Calu3 (cell line): ENCODE results near the gene GTPBP10. TPM values are rescaled to one million over a fixed set of nuclear protein-coding genes. Genes with fewer than 3 reads are reported as not detected.

Experiments
- BruUV-seq: library from RNA; stranded (reverse); fragments of 400-500 nt; replicated peaks from 2 replicates; lab custom pipeline; 2021; lab: Mats Ljungman, UMichigan
- CTCF ChIA-PET: fragments of 300-600 bp; sonication (Branson Sonifier 250); formaldehyde crosslinking; loops from one replicate; lab custom pipeline; 2022; ENCODE audit warnings: antibody characterized with exemption; lab: Charles Lee
- DNase-seq: peaks from one replicate; pipeline ENCODE4 v3.0.0; 2022
- H3K27ac Mint-ChIP-seq: one replicate; pipeline ENCODE4 v1.8.0; 2022; ENCODE audit warnings: mixed read lengths; ENCODE audit not compliant: unreplicated experiment
- H3K27me3 Mint-ChIP-seq: one replicate; pipeline ENCODE4 v1.8.0; 2022; ENCODE audit warnings: mixed read lengths; ENCODE audit not compliant: unreplicated experiment
- H3K36me3 Mint-ChIP-seq: one replicate; pipeline ENCODE4 v1.8.0; 2022; ENCODE audit warnings: mild to moderate bottlenecking, moderate library complexity, mixed read lengths; ENCODE audit not compliant: insufficient read depth, unreplicated experiment
- H3K4me1 Mint-ChIP-seq: one replicate; pipeline ENCODE4 v1.8.0; 2022; ENCODE audit warnings: mild to moderate bottlenecking, low read depth, mixed read lengths; ENCODE audit not compliant: unreplicated experiment
- H3K4me3 Mint-ChIP-seq: one replicate; pipeline ENCODE4 v1.8.0; 2022; ENCODE audit warnings: mild to moderate bottlenecking, low read depth, moderate library complexity, mixed read lengths; ENCODE audit not compliant: unreplicated experiment
- H3K9me3 Mint-ChIP-seq: one replicate; pipeline ENCODE4 v1.8.0; 2022; ENCODE audit warnings: low read depth, mixed read lengths; ENCODE audit not compliant: unreplicated experiment
- CTCF ChIP-seq: fragments of 200-600 bp; IDR thresholded peaks from one replicate; pipeline ENCODE4 v1.8.0; 2022; ENCODE audit warnings: antibody characterized with exemption; ENCODE audit not compliant: unreplicated experiment
- intact Hi-C: fragments of 100-400 bp; cut with micrococcal nuclease; formaldehyde crosslinking; loops from one replicate; pipeline ENCODE4 v1.10.0; 2022; ENCODE audit not compliant: unreplicated experiment
- total RNA-seq: library from RNA; stranded (reverse); gene quantifications from 2 replicates; pipeline ENCODE4 v1.2.3, GENCODE V29; 2022

GTPBP10 gene
- total RNA-seq, 1 experiment from 2014 or later, result 22.5 TPM

- Mint-ChIP-seq H3K4me1 (no peaks in the 10 kb centered on the region), H3K4me3 (peak overlapping the region; percentile 9), H3K27me3 (no peaks in the 10 kb centered on the region), H3K9me3 (peaks cover 2% of the 10 kb centered on the region), H3K27ac (no peak overlapping the region), H3K36me3 (peaks cover 21% of the 10 kb centered on the region)
- DNase-seq, result no peak
- intact Hi-C loops, result no loop called here
- no TSS peak for BruUV-seq
- TF ChIP-seq CTCF, result no peak
- CTCF ChIA-PET, result interaction anchor here (0.9 to 1.2 kb wide), 2 partner anchors 20 to 170 kb away, joined by 3 read pairs; partner anchors contain the start of gene CLDN12
These were observed 36.9 kb downstream of the GTPBP10 start for GRCh38 chr7:90383422-90383821.

DNA sequence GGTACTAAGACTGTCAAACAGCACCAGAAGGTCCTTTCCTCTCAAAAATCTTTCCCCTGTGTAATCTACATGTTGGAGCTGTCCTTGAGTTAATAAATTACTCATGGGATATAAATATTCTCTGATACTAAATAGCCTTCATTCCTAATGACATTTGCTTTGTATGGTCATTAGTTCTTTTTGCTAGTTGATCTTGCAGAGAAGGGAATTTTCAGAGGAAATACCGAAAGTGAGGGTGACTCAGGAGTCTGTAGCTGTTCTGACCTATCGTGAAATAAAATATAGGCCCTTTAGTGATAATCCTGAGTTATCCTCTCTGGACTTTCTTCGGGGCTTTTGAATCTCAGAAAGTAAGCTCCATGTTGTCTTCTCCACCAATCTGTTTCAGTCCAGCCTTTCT is 37.3 kb downstream of the GTPBP10 start:
- no peak for DNase-seq
- intact Hi-C loops, result no loop called here
- Mint-ChIP-seq H3K9me3 (peaks cover 2% of the 10 kb centered on the region), H3K4me3 (peak overlapping the region; percentile 9), H3K4me1 (no peaks in the 10 kb centered on the region), H3K27ac (peak overlapping the region; percentile 56), H3K27me3 (no peaks in the 10 kb centered on the region), H3K36me3 (peaks cover 21% of the 10 kb centered on the region)
- no peak for TF ChIP-seq CTCF
- CTCF ChIA-PET, result interaction anchor here (0.9 to 1.2 kb wide), 2 partner anchors 20 to 171 kb away, joined by 3 read pairs; partner anchors contain the start of gene CLDN12
- no TSS peak for BruUV-seq

DNA sequence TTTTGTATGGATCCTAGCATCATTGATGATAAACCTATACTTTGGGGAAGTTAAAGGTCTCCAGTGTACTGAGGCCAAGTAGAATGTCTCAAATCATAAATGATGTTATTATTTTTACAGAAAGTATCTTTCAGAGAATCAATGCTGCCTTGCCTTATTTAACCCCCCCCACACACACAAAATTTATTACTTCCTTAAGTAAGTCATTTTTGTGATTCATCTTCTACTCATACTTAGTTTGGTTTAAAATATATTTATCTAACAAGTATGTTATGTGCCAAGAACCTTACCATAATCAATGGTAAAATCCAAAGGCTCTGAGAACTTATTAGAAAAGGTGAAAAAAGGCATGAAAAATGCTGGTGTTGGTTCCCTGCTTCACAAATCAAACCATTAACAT is 37.9 kb downstream of the GTPBP10 start:
- CTCF ChIA-PET, result interaction anchor here (1.2 kb wide), 1 partner anchor 19 kb away, joined by 3 read pairs; the partner anchor contains the start of gene CLDN12
- H3K4me3 Mint-ChIP-seq, result no peak overlapping the region
- H3K36me3 Mint-ChIP-seq, result peaks cover 18% of the 10 kb centered on the region
- TF ChIP-seq CTCF, result no peak
- intact Hi-C loops, result no loop called here
- BruUV-seq, result no TSS peak
- H3K27me3 Mint-ChIP-seq, result no peaks in the 10 kb centered on the region
- no peaks in the 10 kb centered on the region for H3K4me1 Mint-ChIP-seq
- no peaks in the 10 kb centered on the region for H3K9me3 Mint-ChIP-seq
- H3K27ac Mint-ChIP-seq, result peak overlapping the region; percentile 56
- DNase-seq, result no peak

GRCh38 chr7:90387470-90388240 is 41.1 kb downstream of the GTPBP10 start:
- Mint-ChIP-seq H3K27me3 (no peaks in the 10 kb centered on the region), H3K27ac (no peak overlapping the region), H3K4me3 (no peak overlapping the region), H3K9me3 (peaks cover 2% of the 10 kb centered on the region), H3K4me1 (no peaks in the 10 kb centered on the region), H3K36me3 (peaks cover 8% of the 10 kb centered on the region)
- BruUV-seq, result no TSS peak
- CTCF ChIA-PET, result interaction anchor here (0.6 kb wide), 1 partner anchor 49 kb away, joined by 3 read pairs; no protein-coding TSS in a partner anchor
- no peak for DNase-seq
- intact Hi-C loops, result no loop called here
- no peak for TF ChIP-seq CTCF
